MM.1S (cell line): Measurements from ENCODE around the gene ELAVL3.

Experiments used
- DNase-seq: peaks from one replicate; pipeline ENCODE4 v3.0.0-alpha.2; 2015
- H2AFZ ChIP-seq: fragments of 300-600 bp; sonication (generic); 2 replicates; pipeline ENCODE4 v1.6.0; 2016; ENCODE audit warnings: antibody characterized with exemption, low read length
- H3F3A ChIP-seq: fragments of 300-600 bp; sonication (generic); 2 replicates; pipeline ENCODE4 v1.6.1; 2016; ENCODE audit warnings: mild to moderate bottlenecking, antibody characterized with exemption, low read length, moderate library complexity, mixed read lengths; ENCODE audit not compliant: insufficient read depth
- H3K27ac ChIP-seq: fragments of 300-600 bp; sonication (generic); 2 replicates; pipeline ENCODE4 v1.5.1; 2016; ENCODE audit warnings: mild to moderate bottlenecking, low read length
- H3K27me3 ChIP-seq: fragments of 300-600 bp; sonication (generic); replicated peaks from 2 replicates; pipeline ENCODE4 v1.6.0; 2016; ENCODE audit warnings: low read length; ENCODE audit not compliant: insufficient read depth
- H3K36me3 ChIP-seq: fragments of 300-600 bp; sonication (generic); replicated peaks from 2 replicates; pipeline ENCODE4 v1.6.1; 2016; ENCODE audit warnings: mild to moderate bottlenecking, low read length, mixed read lengths; ENCODE audit not compliant: insufficient read depth
- H3K4me1 ChIP-seq: fragments of 300-600 bp; sonication (generic); 2 replicates; pipeline ENCODE4 v1.6.1; 2016; ENCODE audit warnings: low read length, mixed read lengths
- H3K4me2 ChIP-seq: fragments of 300-600 bp; sonication (generic); 2 replicates; pipeline ENCODE4 v1.6.0; 2016; ENCODE audit warnings: low read depth, low read length
- H3K4me3 ChIP-seq: fragments of 300-600 bp; sonication (generic); 2 replicates; pipeline ENCODE4 v1.5.1; 2016; ENCODE audit warnings: low read length, mixed read lengths
- H3K79me2 ChIP-seq: fragments of 300-600 bp; sonication (generic); 2 replicates; pipeline ENCODE4 v1.6.1; 2016; ENCODE audit warnings: mixed run types, low read length, mixed read lengths
- H3K9ac ChIP-seq: fragments of 300-600 bp; sonication (generic); 2 replicates; pipeline ENCODE4 v1.6.1; 2016; ENCODE audit warnings: low read length, mixed read lengths
- H3K9me2 ChIP-seq: fragments of 300-600 bp; sonication (generic); replicated peaks from 2 replicates; pipeline ENCODE4 v1.6.1; 2016; ENCODE audit warnings: mild to moderate bottlenecking, low read length, mixed read lengths; ENCODE audit not compliant: insufficient read depth
- H3K9me3 ChIP-seq: fragments of 300-600 bp; sonication (generic); replicated peaks from 2 replicates; pipeline ENCODE4 v1.6.1; 2016; ENCODE audit warnings: mild to moderate bottlenecking, low read length, mixed read lengths; ENCODE audit not compliant: insufficient read depth
- H4K20me1 ChIP-seq: fragments of 300-600 bp; sonication (generic); 2 replicates; pipeline ENCODE4 v1.6.1; 2016; ENCODE audit warnings: mild to moderate bottlenecking, low read length, moderate library complexity, mixed read lengths; ENCODE audit not compliant: insufficient read depth
- CTCF ChIP-seq: fragments of 300-600 bp; sonication (generic); IDR thresholded peaks from 2 replicates; pipeline ENCODE4 v1.5.1; 2016; ENCODE audit warnings: antibody characterized with exemption, low read length, mixed read lengths
- EZH2 ChIP-seq: fragments of 300-600 bp; sonication (generic); optimal IDR thresholded peaks from 2 replicates; pipeline ENCODE3; 2017; ENCODE audit warnings: low read depth, mild to moderate bottlenecking, antibody characterized with exemption, low read length, mixed read lengths
- EZH2phosphoT487 ChIP-seq: fragments of 300-600 bp; sonication (generic); IDR thresholded peaks from 2 replicates; pipeline ENCODE4 v1.6.1; 2018; ENCODE audit warnings: antibody characterized with exemption, low read length

Gene ELAVL3

GRCh38 chr19:11446271-11446651 lies 34.6 kb downstream of the ELAVL3 start:
- Histone ChIP-seq H4K20me1 (no peaks in the 10 kb centered on the region), H3K79me2 (no peaks in the 10 kb centered on the region), H3K9me2 (no peaks in the 10 kb centered on the region), H3K4me1 (no peaks in the 10 kb centered on the region), H3K36me3 (no peaks in the 10 kb centered on the region), H3K27me3 (no peaks in the 10 kb centered on the region), H3K27ac (no peak overlapping the region), H3K4me3 (no peak overlapping the region), H3F3A (no peaks in the 10 kb centered on the region), H3K4me2 (no peak overlapping the region), H3K9ac (no peak overlapping the region), H3K9me3 (no peaks in the 10 kb centered on the region), H2AFZ (no peak overlapping the region)
- no peak for DNase-seq
- TF ChIP-seq EZH2phosphoT487 (no peak), CTCF (no peak), EZH2 (no peak)

- H3K4me3 ChIP-seq: no peak overlapping the region
- TF ChIP-seq CTCF (no peak), EZH2 (no peak), EZH2phosphoT487 (no peak)
Measured at GRCh38 chr19:11445141-11445540, 35.7 kb downstream of the ELAVL3 start.

GRCh38 chr19:11444059-11444458 lies 36.8 kb downstream of the ELAVL3 start:
- Histone ChIP-seq H3K9ac (no peak overlapping the region), H3K4me2 (no peak overlapping the region)

More at GRCh38 chr19:11445141-11445540, 35.7 kb downstream of the ELAVL3 start:
- Histone ChIP-seq H3K79me2 (no peaks in the 10 kb centered on the region), H3K9me3 (no peaks in the 10 kb centered on the region), H3K9me2 (no peaks in the 10 kb centered on the region), H3K4me2 (no peak overlapping the region), H3F3A (no peaks in the 10 kb centered on the region), H3K36me3 (no peaks in the 10 kb centered on the region), H2AFZ (no peak overlapping the region), H3K27ac (no peak overlapping the region), H3K9ac (no peak overlapping the region), H3K27me3 (no peaks in the 10 kb centered on the region), H3K4me1 (no peaks in the 10 kb centered on the region), H4K20me1 (no peaks in the 10 kb centered on the region)
- no peak for DNase-seq

GRCh38 chr19:11437955-11438354 lies 42.9 kb downstream of the ELAVL3 start:
- Histone ChIP-seq H3K9ac (no peak overlapping the region), H3K4me2 (no peak overlapping the region), H3K9me2 (no peaks in the 10 kb centered on the region), H3K27me3 (0 out of 2 replicates have a peak, but pooled peaks cover 4% of the 10 kb centered on the region), H3K27ac (no peak overlapping the region), H3K9me3 (no peaks in the 10 kb centered on the region), H4K20me1 (no peaks in the 10 kb centered on the region), H3K79me2 (peaks cover 22% of the 10 kb centered on the region), H3K36me3 (no peaks in the 10 kb centered on the region), H3F3A (no peaks in the 10 kb centered on the region), H2AFZ (no peak overlapping the region), H3K4me1 (no peaks in the 10 kb centered on the region; the same call in 1 of the 2 replicates), H3K4me3 (no peak overlapping the region)
- no peak for DNase-seq
- TF ChIP-seq EZH2phosphoT487: no peak
- no peak for TF ChIP-seq EZH2
- TF ChIP-seq CTCF: no peak

More at GRCh38 chr19:11444059-11444458, 36.8 kb downstream of the ELAVL3 start:
- Histone ChIP-seq H3K4me1 (no peaks in the 10 kb centered on the region), H3K9me2 (no peaks in the 10 kb centered on the region), H3K27me3 (no peaks in the 10 kb centered on the region), H2AFZ (no peak overlapping the region), H3K27ac (no peak overlapping the region), H3F3A (no peaks in the 10 kb centered on the region), H3K9me3 (no peaks in the 10 kb centered on the region), H3K79me2 (no peaks in the 10 kb centered on the region), H3K36me3 (no peaks in the 10 kb centered on the region), H3K4me3 (no peak overlapping the region), H4K20me1 (no peaks in the 10 kb centered on the region)
- DNase-seq: no peak
- TF ChIP-seq EZH2phosphoT487: no peak
- TF ChIP-seq EZH2: no peak
